Fibroblast of lung (primary cell): ENCODE results near the gene CCDC3.

Experiments
- CTCF ChIP-seq, 2 donors: IDR thresholded peaks in 1 of 2; conservative IDR thresholded peaks in 1 of 2; 1 replicate in 1 of 2; 2 replicates in 1 of 2; pipeline ENCODE4 v1.5.1; 2011 to 2012; ENCODE audit warnings: low read length in 2 of 2, control low read depth in 1 of 2, inconsistent platforms in 1 of 2, low read depth in 1 of 2, mild to moderate bottlenecking in 1 of 2
- EZH2 ChIP-seq: IDR thresholded peaks from 2 replicates; pipeline ENCODE4 v1.5.1; 2012; ENCODE audit warnings: low read length, control low read depth, mild to moderate bottlenecking; ENCODE audit errors: missing control alignments

GRCh38 chr10:12896251-12896650 lies 105.3 kb downstream of the CCDC3 start:
- TF ChIP-seq CTCF (conservative IDR thresholded peaks at IDR 0.05 in 1 of 2, IDR thresholded peaks at IDR 0.05 in 1 of 2; ENCODE audit: low read depth in 1 of 2, low read length in 2 of 2) (no peak), EZH2 (no peak)
